Hepatocyte (in vitro differentiated cells): ENCODE results near the gene PMPCA. TPM values are rescaled to one million over a fixed set of nuclear protein-coding genes. Genes with fewer than 3 reads are reported as not detected.

Experiments
- DNase-seq: peaks from one replicate; pipeline ENCODE4 v3.0.0-alpha.2; 2016; ENCODE audit warnings: low spot score
- H2AFZ ChIP-seq: fragments of 200-600 bp; sonication (generic); 2 replicates; pipeline ENCODE4 v1.6.0; 2016; ENCODE audit warnings: antibody characterized with exemption, mild to moderate bottlenecking
- H3K27ac ChIP-seq: fragments of 200-600 bp; sonication (generic); 2 replicates; pipeline ENCODE4 v1.5.1; 2016; ENCODE audit warnings: mild to moderate bottlenecking
- H3K27me3 ChIP-seq: fragments of 200-600 bp; sonication (generic); 2 replicates; pipeline ENCODE4 v1.6.1; 2016
- H3K36me3 ChIP-seq: fragments of 200-600 bp; sonication (generic); replicated peaks from 2 replicates; pipeline ENCODE4 v1.5.1; 2016; ENCODE audit warnings: low read depth; ENCODE audit not compliant: insufficient read depth
- H3K4me1 ChIP-seq: fragments of 200-600 bp; sonication (generic); 2 replicates; pipeline ENCODE4 v1.5.1; 2016; ENCODE audit warnings: mild to moderate bottlenecking, moderate library complexity; ENCODE audit not compliant: insufficient read depth
- H3K4me2 ChIP-seq: fragments of 200-600 bp; sonication (generic); 2 replicates; pipeline ENCODE4 v1.6.0; 2016
- H3K4me3 ChIP-seq: fragments of 200-600 bp; sonication (generic); 2 replicates; pipeline ENCODE4 v1.5.1; 2016; ENCODE audit warnings: mild to moderate bottlenecking
- H3K79me2 ChIP-seq: fragments of 200-600 bp; sonication (generic); 2 replicates; pipeline ENCODE4 v1.6.0; 2017; ENCODE audit warnings: mild to moderate bottlenecking
- H3K9me2 ChIP-seq: fragments of 200-600 bp; sonication (generic); replicated peaks from 2 replicates; pipeline ENCODE4 v1.6.0; 2017; ENCODE audit warnings: mild to moderate bottlenecking; ENCODE audit not compliant: insufficient read depth
- H3K9me3 ChIP-seq: fragments of 200-600 bp; sonication (generic); 2 replicates; pipeline ENCODE4 v1.5.1; 2016; ENCODE audit warnings: low read depth, mild to moderate bottlenecking
- H4K20me1 ChIP-seq: fragments of 200-600 bp; sonication (generic); 2 replicates; pipeline ENCODE4 v1.6.0; 2016; ENCODE audit warnings: mild to moderate bottlenecking; ENCODE audit not compliant: insufficient read depth, poor library complexity, severe bottlenecking
- CTCF ChIP-seq: fragments of 200-600 bp; sonication (generic); IDR thresholded peaks from 2 replicates; pipeline ENCODE4 v1.5.1; 2016; ENCODE audit warnings: antibody characterized with exemption, mild to moderate bottlenecking; ENCODE audit not compliant: poor library complexity
- EZH2 ChIP-seq: fragments of 200-600 bp; sonication (generic); IDR thresholded peaks from 2 replicates; pipeline ENCODE4 v1.6.1; 2016; ENCODE audit warnings: antibody characterized with exemption, mild to moderate bottlenecking, borderline replicate concordance
- EZH2phosphoT487 ChIP-seq: fragments of 200-600 bp; sonication (generic); IDR thresholded peaks from one replicate; pipeline ENCODE4 v1.6.1; 2018; ENCODE audit warnings: antibody characterized with exemption, mild to moderate bottlenecking, low read depth, moderate library complexity; ENCODE audit not compliant: unreplicated experiment, severe bottlenecking
- WGBS: methylation state at CpG from one replicate; pipeline ENCODE4 v1.1.6; 2016; ENCODE audit warnings: low lambda C conversion rate; ENCODE audit errors: missing lambda C conversion rate; 5-methylcytosine and 5-hydroxymethylcytosine counted together
- polyA plus RNA-seq: library from polyadenylated mRNA; unstranded; fragments of >200 nt; fragmentation: Nextera tagmentation; extraction: Ambion mirVana; gene quantifications from 2 replicates; pipeline ENCODE4 v1.2.1, GENCODE V29; 2016
- total RNA-seq: library from RNA; depleted of rRNA; stranded (reverse); fragments of >200 nt; gene quantifications from 2 replicates; pipeline ENCODE4 v1.2.3, GENCODE V29; 2014

Gene PMPCA
- total and polyA plus RNA-seq, 2 experiments from 2014 or later = 45.1 to 85.7 TPM

- peaks cover 63% of the 10 kb centered on the region for H3K79me2 ChIP-seq
- H3K27ac ChIP-seq = no peak overlapping the region
Measured at GRCh38 chr9:136470356-136470755, 59.9 kb downstream of the PMPCA start.

GRCh38 chr9:136470792-136471469, 60.5 kb downstream of the PMPCA start:
- Histone ChIP-seq H3K36me3 (no peaks in the 10 kb centered on the region), H3K27ac (no peak overlapping the region), H4K20me1 (peaks cover 61% of the 10 kb centered on the region), H3K4me3 (no peak overlapping the region), H2AFZ (no peak overlapping the region), H3K4me1 (no peaks in the 10 kb centered on the region), H3K79me2 (peaks cover 68% of the 10 kb centered on the region), H3K9me3 (no peaks in the 10 kb centered on the region), H3K27me3 (no peaks in the 10 kb centered on the region), H3K9me2 (no peaks in the 10 kb centered on the region), H3K4me2 (no peak overlapping the region)
- 96% methylated on average over 12 of the region's 12 CpGs for WGBS
- TF ChIP-seq EZH2phosphoT487 (no peak), CTCF (no peak), EZH2 (no peak)
- no peak for DNase-seq

More at GRCh38 chr9:136470356-136470755, 59.9 kb downstream of the PMPCA start:
- H3K9me2 ChIP-seq = no peaks in the 10 kb centered on the region
- 96% methylated on average over 11 of the region's 11 CpGs for WGBS
- TF ChIP-seq EZH2phosphoT487 = no peak
- TF ChIP-seq CTCF = no peak
- no peak for TF ChIP-seq EZH2
- no peak overlapping the region for H3K4me2 ChIP-seq
- H3K4me1 ChIP-seq = no peaks in the 10 kb centered on the region
- no peaks in the 10 kb centered on the region for H3K9me3 ChIP-seq
- no peak for DNase-seq
- H3K27me3 ChIP-seq = no peaks in the 10 kb centered on the region
- no peak overlapping the region for H3K4me3 ChIP-seq
- H4K20me1 ChIP-seq = peaks cover 61% of the 10 kb centered on the region
- no peaks in the 10 kb centered on the region for H3K36me3 ChIP-seq
- H2AFZ ChIP-seq = no peak overlapping the region

GRCh38 chr9:136471802-136472487, 61.5 kb downstream of the PMPCA start:
- H3K27ac ChIP-seq = no peak overlapping the region
- no peak for TF ChIP-seq EZH2
- no peak for TF ChIP-seq CTCF
- no peak for TF ChIP-seq EZH2phosphoT487

More at GRCh38 chr9:136471802-136472487, 61.5 kb downstream of the PMPCA start:
- DNase-seq = no peak
- Histone ChIP-seq H3K4me2 (no peak overlapping the region), H3K9me3 (no peaks in the 10 kb centered on the region), H3K4me3 (no peak overlapping the region), H4K20me1 (peaks cover 61% of the 10 kb centered on the region), H3K9me2 (no peaks in the 10 kb centered on the region), H3K36me3 (no peaks in the 10 kb centered on the region), H3K4me1 (no peaks in the 10 kb centered on the region), H2AFZ (no peak overlapping the region), H3K79me2 (peaks cover 74% of the 10 kb centered on the region), H3K27me3 (no peaks in the 10 kb centered on the region)
- WGBS = 97% methylated on average over 19 of the region's 19 CpGs
